Panc1 (cell line): Measurements from ENCODE around the gene FBXO3. TPM values are rescaled to one million over a fixed set of nuclear protein-coding genes. Genes with fewer than 3 reads are reported as not detected.

Experiments
- ATAC-seq: fragments of 200-7000 bp; cut with Tn5 transposase; 2 replicates; pipeline ENCODE4 v1.9.1; 2020; ENCODE audit warnings: mild to moderate bottlenecking, moderate library complexity
- BruUV-seq: library from RNA; stranded (reverse); fragments of 400-500 nt; replicated peaks from 2 replicates; lab custom pipeline; 2021; lab: Mats Ljungman, UMichigan
- CTCF ChIA-PET: fragments of 300-600 bp; sonication (Branson Sonifier 250); formaldehyde crosslinking; loops from one replicate; lab custom pipeline; 2022; ENCODE audit warnings: antibody characterized with exemption; lab: Charles Lee
- POLR2A ChIA-PET: fragments of 300-600 bp; sonication (Branson Sonifier 250); formaldehyde crosslinking; loops from one replicate; lab custom pipeline; 2022; ENCODE audit warnings: antibody characterized with exemption; lab: Charles Lee
- DNase-seq: peaks from one replicate; pipeline ENCODE4 v3.0.0-alpha.2; 2010; ENCODE audit warnings: low read depth, low spot score
- H3K27ac ChIP-seq: 2 replicates; pipeline ENCODE4 v1.5.1; 2011; ENCODE audit warnings: mild to moderate bottlenecking, low read length, inconsistent platforms
- H3K27me3 ChIP-seq: fragments of 200-500 bp; sonication (Bioruptor generic); 2 replicates; pipeline ENCODE4 v1.6.0; 2014; ENCODE audit warnings: low read length, inconsistent platforms; ENCODE audit not compliant: control insufficient read depth, insufficient read depth
- H3K36me3 ChIP-seq: fragments of 200-500 bp; sonication (Bioruptor generic); 2 replicates; pipeline ENCODE4 v1.5.1; 2014; ENCODE audit warnings: inconsistent platforms, mild to moderate bottlenecking, low read length, moderate library complexity; ENCODE audit not compliant: control insufficient read depth, insufficient read depth
- H3K4me1 ChIP-seq: 2 replicates; pipeline ENCODE4 v1.5.1; 2011; ENCODE audit warnings: inconsistent platforms, mild to moderate bottlenecking, low read length, moderate library complexity; ENCODE audit not compliant: control insufficient read depth, insufficient read depth
- H3K4me3 ChIP-seq, 2 experiments: 2 replicates each; pipeline ENCODE4 v1.5.1; 2011 to 2012; ENCODE audit warnings: low read depth in 2 of 2, low read length in 2 of 2, mild to moderate bottlenecking in 2 of 2, inconsistent platforms in 1 of 2, moderate library complexity in 1 of 2
- H3K9me3 ChIP-seq: fragments of 200-500 bp; sonication (Bioruptor generic); 2 replicates; pipeline ENCODE4 v1.5.1; 2014; ENCODE audit warnings: low read depth, mild to moderate bottlenecking, inconsistent platforms, low read length, moderate library complexity; ENCODE audit not compliant: control insufficient read depth, insufficient read depth
- CTCF ChIP-seq: fragments of 450-650 bp; IDR thresholded peaks from 2 replicates; pipeline ENCODE4 v1.5.1; 2017; ENCODE audit warnings: mild to moderate bottlenecking
- POLR2AphosphoS5 ChIP-seq: IDR thresholded peaks from 2 replicates; pipeline ENCODE4 v1.6.1; 2012; ENCODE audit warnings: mild to moderate bottlenecking, low read depth, low read length, moderate library complexity
- SIN3A ChIP-seq: IDR thresholded peaks from 2 replicates; pipeline ENCODE4 v1.6.1; 2012; ENCODE audit warnings: low read depth, mild to moderate bottlenecking, low read length, moderate library complexity, borderline replicate concordance; ENCODE audit not compliant: insufficient read depth
- TCF7L2 ChIP-seq: IDR thresholded peaks from 2 replicates; pipeline ENCODE4 v1.6.1; 2011; ENCODE audit warnings: mild to moderate bottlenecking, low read depth, low read length, inconsistent platforms
- in situ Hi-C: cut with HindIII; loops from 2 replicates; pipeline ENCODE4 v1.10.0; 2016; ENCODE audit warnings: low sequenced_read_pairs, low pct_unique_long_range_greater_than_20kb
- intact Hi-C: fragments of 100-400 bp; cut with micrococcal nuclease; formaldehyde crosslinking; loops from one replicate; pipeline ENCODE4 v1.10.0; 2022; ENCODE audit not compliant: unreplicated experiment
- total RNA-seq: library from RNA; stranded (reverse); gene quantifications from one replicate; pipeline ENCODE4 v1.2.1, GENCODE V29; 2021; ENCODE audit not compliant: unreplicated experiment
- TF ChIP-seq, protein P1 (sequence below), 2 experiments: IDR thresholded peaks; 2 replicates each; pipeline ENCODE4 v1.6.1; 2011 to 2012; ENCODE audit warnings: low read depth in 2 of 2, control low read depth in 1 of 2, low read length in 1 of 2, mild to moderate bottlenecking in 1 of 2, moderate library complexity in 1 of 2; ENCODE audit not compliant: insufficient read depth in 1 of 2

The FBXO3 gene
- total RNA-seq, 1 experiment from 2014 or later = 22.3 TPM

- Histone ChIP-seq H3K27ac (peak overlapping the region; percentile 93), H3K9me3 (no peaks in the 10 kb centered on the region), H3K4me3 (no peak overlapping the region), H3K27me3 (no peaks in the 10 kb centered on the region), H3K4me1 (peaks cover 85% of the 10 kb centered on the region), H3K36me3 (peaks cover 18% of the 10 kb centered on the region)
- no peak for ATAC-seq
- no TSS peak for BruUV-seq
- no peak for DNase-seq
- CTCF ChIA-PET = interaction anchor here (0.7 kb wide), 1 partner anchor 138 kb away, joined by 7 read pairs; no protein-coding TSS in a partner anchor
- in situ Hi-C loops (no loop called here), intact Hi-C loops (no loop called here)
- POLR2A ChIA-PET = no interaction called here
- no peak for TF ChIP-seq TCF7L2
- no peak for TF ChIP-seq SIN3A
- no peak for TF ChIP-seq POLR2AphosphoS5
- TF ChIP-seq, protein P1, sequence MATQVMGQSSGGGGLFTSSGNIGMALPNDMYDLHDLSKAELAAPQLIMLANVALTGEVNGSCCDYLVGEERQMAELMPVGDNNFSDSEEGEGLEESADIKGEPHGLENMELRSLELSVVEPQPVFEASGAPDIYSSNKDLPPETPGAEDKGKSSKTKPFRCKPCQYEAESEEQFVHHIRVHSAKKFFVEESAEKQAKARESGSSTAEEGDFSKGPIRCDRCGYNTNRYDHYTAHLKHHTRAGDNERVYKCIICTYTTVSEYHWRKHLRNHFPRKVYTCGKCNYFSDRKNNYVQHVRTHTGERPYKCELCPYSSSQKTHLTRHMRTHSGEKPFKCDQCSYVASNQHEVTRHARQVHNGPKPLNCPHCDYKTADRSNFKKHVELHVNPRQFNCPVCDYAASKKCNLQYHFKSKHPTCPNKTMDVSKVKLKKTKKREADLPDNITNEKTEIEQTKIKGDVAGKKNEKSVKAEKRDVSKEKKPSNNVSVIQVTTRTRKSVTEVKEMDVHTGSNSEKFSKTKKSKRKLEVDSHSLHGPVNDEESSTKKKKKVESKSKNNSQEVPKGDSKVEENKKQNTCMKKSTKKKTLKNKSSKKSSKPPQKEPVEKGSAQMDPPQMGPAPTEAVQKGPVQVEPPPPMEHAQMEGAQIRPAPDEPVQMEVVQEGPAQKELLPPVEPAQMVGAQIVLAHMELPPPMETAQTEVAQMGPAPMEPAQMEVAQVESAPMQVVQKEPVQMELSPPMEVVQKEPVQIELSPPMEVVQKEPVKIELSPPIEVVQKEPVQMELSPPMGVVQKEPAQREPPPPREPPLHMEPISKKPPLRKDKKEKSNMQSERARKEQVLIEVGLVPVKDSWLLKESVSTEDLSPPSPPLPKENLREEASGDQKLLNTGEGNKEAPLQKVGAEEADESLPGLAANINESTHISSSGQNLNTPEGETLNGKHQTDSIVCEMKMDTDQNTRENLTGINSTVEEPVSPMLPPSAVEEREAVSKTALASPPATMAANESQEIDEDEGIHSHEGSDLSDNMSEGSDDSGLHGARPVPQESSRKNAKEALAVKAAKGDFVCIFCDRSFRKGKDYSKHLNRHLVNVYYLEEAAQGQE (IDR thresholded peaks at IDR 0.05; ENCODE audit: insufficient read depth in 1 of 2, low read depth in 2 of 2, low read length in 1 of 2) = no peak
- TF ChIP-seq CTCF = no peak
Measured at GRCh38 chr11:33706546-33706945, 67.8 kb downstream of the FBXO3 start.

DNA sequence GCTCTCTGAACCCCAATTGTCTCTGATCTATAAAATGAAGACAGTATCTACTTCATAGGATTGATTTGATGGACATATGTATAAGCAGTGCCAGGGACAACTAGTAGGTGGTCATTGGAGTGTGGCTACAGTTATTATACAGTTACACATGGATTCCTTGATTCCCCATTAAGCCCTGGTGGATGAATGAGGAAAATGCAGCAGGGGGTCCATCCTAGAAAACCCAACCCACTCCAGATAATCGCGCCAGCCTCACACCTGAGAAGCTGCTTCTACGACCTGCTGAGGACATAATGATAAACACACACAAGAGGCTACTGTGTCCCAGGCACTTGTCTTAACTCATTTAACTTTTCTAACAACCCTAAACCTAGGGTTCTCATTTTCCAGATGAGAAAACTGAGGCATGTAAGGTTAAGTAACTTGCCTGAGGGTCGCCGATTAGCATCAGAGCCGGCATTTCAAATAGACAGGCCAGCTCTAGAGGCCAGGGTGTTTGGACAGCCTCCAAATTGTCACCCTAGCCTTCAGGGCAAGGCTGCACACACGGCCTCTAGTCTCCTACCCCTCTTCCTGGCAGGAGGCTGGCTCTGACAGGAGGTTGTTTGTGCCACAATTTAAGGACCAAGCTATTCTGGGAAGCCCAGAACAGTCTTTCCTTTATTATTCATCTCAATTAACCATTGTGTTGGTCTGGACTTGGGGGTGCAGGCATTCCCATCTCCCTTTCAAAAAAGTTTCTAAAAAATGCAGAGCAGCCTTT lies 69.9 kb downstream of the FBXO3 start:
- intact Hi-C loops (no loop called here), in situ Hi-C loops (no loop called here)
- Histone ChIP-seq H3K4me1 (peaks cover 92% of the 10 kb centered on the region), H3K27ac (peak overlapping the region; percentile 93), H3K36me3 (peaks cover 5% of the 10 kb centered on the region; the same call in 1 of the 2 replicates), H3K27me3 (no peaks in the 10 kb centered on the region), H3K9me3 (no peaks in the 10 kb centered on the region), H3K4me3 (no peak overlapping the region)
- ATAC-seq (no peak), DNase-seq (no peak)
- BruUV-seq = no TSS peak
- ChIA-PET CTCF (interaction anchor here (0.7 kb wide), 1 partner anchor 10 kb away, joined by 3 read pairs; no protein-coding TSS in a partner anchor), POLR2A (no interaction called here)
- TF ChIP-seq TCF7L2 = no peak; the same call in 1 of the 2 replicates
- TF ChIP-seq POLR2AphosphoS5 = peak; percentile 14; the same call in 1 of the 2 replicates

DNA sequence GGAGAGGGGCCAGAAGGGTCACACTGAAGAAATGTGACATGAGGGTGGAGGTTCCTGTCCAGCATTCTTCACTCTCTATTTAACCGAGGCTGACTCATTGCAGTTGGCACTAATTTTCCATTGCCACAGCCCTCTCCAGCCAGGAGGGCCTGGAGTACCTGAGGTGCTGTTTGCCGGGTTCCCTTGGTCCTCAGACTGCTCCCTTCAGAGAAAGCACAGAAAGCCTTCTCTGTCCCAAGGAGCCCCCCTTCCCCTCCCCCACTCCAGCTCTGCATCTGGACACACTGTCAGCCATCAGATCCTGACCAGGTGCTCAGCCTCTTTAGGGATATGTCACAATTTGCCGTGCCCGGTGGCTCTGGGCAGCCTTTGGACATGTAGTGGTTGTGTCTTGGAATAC lies 70.5 kb downstream of the FBXO3 start:
- peaks cover 2% of the 10 kb centered on the region; the same call in 1 of the 2 replicates for H3K36me3 ChIP-seq
- H3K4me1 ChIP-seq = peaks cover 92% of the 10 kb centered on the region
- H3K9me3 ChIP-seq = no peaks in the 10 kb centered on the region
- TF ChIP-seq, protein P1 (IDR thresholded peaks at IDR 0.05; ENCODE audit: insufficient read depth in 1 of 2, low read depth in 2 of 2, low read length in 1 of 2) = no peak
- TF ChIP-seq SIN3A (no peak), POLR2AphosphoS5 (peak; percentile 13; the same call in 1 of the 2 replicates)
- POLR2A ChIA-PET = no interaction called here
- peak; percentile 68 for DNase-seq
- ATAC-seq = peak; percentile 27
- H3K27me3 ChIP-seq = no peaks in the 10 kb centered on the region
- in situ Hi-C loops (no loop called here), intact Hi-C loops (no loop called here)
- no peak overlapping the region for H3K4me3 ChIP-seq
- BruUV-seq = no TSS peak
- H3K27ac ChIP-seq = peak overlapping the region; percentile 93
- CTCF ChIA-PET = interaction anchor here (0.7 kb wide), 1 partner anchor 11 kb away, joined by 3 read pairs; no protein-coding TSS in a partner anchor
